Keratinocyte (primary cell): ENCODE results near the gene NEAT1. TPM values are rescaled to one million over a fixed set of nuclear protein-coding genes. Genes with fewer than 3 reads are reported as not detected.

Source experiments
- DNase-seq: peaks from one replicate; pipeline ENCODE4 v3.0.0-alpha.2; 2011; ENCODE audit warnings: low read depth, missing footprints, low spot score
- FAIRE-seq: peaks from 2 replicates; lab custom pipeline; 2011; peaks lifted over from hg19 to GRCh38; lab: Jason Lieb, UNC
- H2AFZ ChIP-seq: 2 replicates; pipeline ENCODE4 v1.6.0; 2012; ENCODE audit warnings: low read length, control low read depth, inconsistent platforms; ENCODE audit not compliant: control insufficient read depth
- H3K27ac ChIP-seq: 2 replicates; pipeline ENCODE4 v1.5.1; 2011; ENCODE audit warnings: low read length; ENCODE audit not compliant: control insufficient read depth, insufficient read depth
- H3K27me3 ChIP-seq: 3 replicates; pipeline ENCODE4 v1.6.0; 2011; ENCODE audit warnings: low read length; ENCODE audit not compliant: control insufficient read depth, insufficient read depth; ENCODE audit errors: extremely low read depth
- H3K36me3 ChIP-seq, 2 experiments: 2 replicates in 1 of 2; 3 replicates in 1 of 2; pipeline ENCODE4 v1.5.1; 2011; ENCODE audit warnings: low read length in 2 of 2, mild to moderate bottlenecking in 1 of 2; ENCODE audit not compliant: control insufficient read depth in 2 of 2, insufficient read depth in 2 of 2; ENCODE audit errors: extremely low read depth in 1 of 2
- H3K4me1 ChIP-seq: 3 replicates; pipeline ENCODE4 v1.5.1; 2011; ENCODE audit warnings: low read length; ENCODE audit not compliant: control insufficient read depth, insufficient read depth; ENCODE audit errors: extremely low read depth
- H3K4me2 ChIP-seq: 3 replicates; pipeline ENCODE4 v1.6.0; 2011; ENCODE audit warnings: low read depth, low read length; ENCODE audit not compliant: control insufficient read depth, insufficient read depth; ENCODE audit errors: extremely low read depth
- H3K4me3 ChIP-seq, 3 experiments: fragments of 200-600 bp in 1 of 3; sonication (generic) in 1 of 3; 2 replicates in 2 of 3; 3 replicates in 1 of 3; pipeline ENCODE4 v1.5.1; 2011 to 2016; ENCODE audit warnings: low read length in 3 of 3, mild to moderate bottlenecking in 3 of 3, control low read depth in 2 of 3, inconsistent platforms in 1 of 3, low read depth in 1 of 3, mixed read lengths in 1 of 3, mixed run types in 1 of 3, moderate library complexity in 1 of 3; ENCODE audit not compliant: control insufficient read depth in 2 of 3, insufficient read depth in 2 of 3; ENCODE audit errors: extremely low read depth in 1 of 3
- H3K79me2 ChIP-seq: 2 replicates; pipeline ENCODE4 v1.6.0; 2012; ENCODE audit warnings: low read length; ENCODE audit not compliant: control insufficient read depth, insufficient read depth
- H3K9ac ChIP-seq: 3 replicates; pipeline ENCODE4 v1.6.0; 2011; ENCODE audit warnings: low read length; ENCODE audit not compliant: control insufficient read depth, insufficient read depth; ENCODE audit errors: extremely low read depth
- H3K9me1 ChIP-seq: 3 replicates; pipeline ENCODE4 v1.6.0; 2011; ENCODE audit warnings: low read length; ENCODE audit not compliant: control insufficient read depth, insufficient read depth; ENCODE audit errors: extremely low read depth
- H3K9me3 ChIP-seq: 2 replicates; pipeline ENCODE4 v1.5.1; 2012; ENCODE audit warnings: low read depth, low read length; ENCODE audit not compliant: control insufficient read depth
- H4K20me1 ChIP-seq: 3 replicates; pipeline ENCODE4 v1.6.0; 2011; ENCODE audit warnings: low read length; ENCODE audit not compliant: control insufficient read depth, insufficient read depth; ENCODE audit errors: extremely low read depth
- EZH2 ChIP-seq: IDR thresholded peaks from one replicate; pipeline ENCODE4 v1.6.1; 2012; ENCODE audit warnings: inconsistent platforms, mild to moderate bottlenecking, low read length, moderate library complexity
- dilution Hi-C: fragments of 300-500 bp; cut with MboI; formaldehyde crosslinking; loops from one replicate; pipeline ENCODE4 v1.7.0; 2020; ENCODE audit warnings: low sequenced_read_pairs; ENCODE audit not compliant: extremely low pct_ligation_motif_present
- polyA plus RNA-seq, 5 experiments: library from polyadenylated mRNA; depleted of rRNA in 3 of 5; stranded (reverse) in 3 of 5; stranded (forward) in 1 of 5; unstranded in 1 of 5; fragments of >200 nt; gene quantifications; 1 replicate in 1 of 5; 2 replicates in 3 of 5; 3 replicates in 1 of 5; pipeline versions ENCODE4 v1.2.1 to v1.2.3, GENCODE V29; 2011 to 2012; ENCODE audit warnings: missing spikeins in 2 of 5, low read depth in 1 of 5, low replicate concordance in 1 of 5
- TF ChIP-seq, protein P1 (sequence below), 3 experiments: IDR thresholded peaks in 1 of 3; conservative IDR thresholded peaks in 1 of 3; optimal IDR thresholded peaks in 1 of 3; 2 replicates in 2 of 3; 3 replicates in 1 of 3; pipeline versions ENCODE3 to v1.5.1; 2011; ENCODE audit warnings: low read length in 3 of 3, mild to moderate bottlenecking in 3 of 3, moderate library complexity in 2 of 3, control low read depth in 1 of 3, inconsistent platforms in 1 of 3; ENCODE audit not compliant: insufficient read depth in 2 of 3; ENCODE audit errors: extremely low read depth in 1 of 3

The NEAT1 gene
- polyA plus RNA-seq, 1 donor (not counting 4 experiments of a cell fraction or from before 2014, with no cell fraction given), result 270 TPM

DNA sequence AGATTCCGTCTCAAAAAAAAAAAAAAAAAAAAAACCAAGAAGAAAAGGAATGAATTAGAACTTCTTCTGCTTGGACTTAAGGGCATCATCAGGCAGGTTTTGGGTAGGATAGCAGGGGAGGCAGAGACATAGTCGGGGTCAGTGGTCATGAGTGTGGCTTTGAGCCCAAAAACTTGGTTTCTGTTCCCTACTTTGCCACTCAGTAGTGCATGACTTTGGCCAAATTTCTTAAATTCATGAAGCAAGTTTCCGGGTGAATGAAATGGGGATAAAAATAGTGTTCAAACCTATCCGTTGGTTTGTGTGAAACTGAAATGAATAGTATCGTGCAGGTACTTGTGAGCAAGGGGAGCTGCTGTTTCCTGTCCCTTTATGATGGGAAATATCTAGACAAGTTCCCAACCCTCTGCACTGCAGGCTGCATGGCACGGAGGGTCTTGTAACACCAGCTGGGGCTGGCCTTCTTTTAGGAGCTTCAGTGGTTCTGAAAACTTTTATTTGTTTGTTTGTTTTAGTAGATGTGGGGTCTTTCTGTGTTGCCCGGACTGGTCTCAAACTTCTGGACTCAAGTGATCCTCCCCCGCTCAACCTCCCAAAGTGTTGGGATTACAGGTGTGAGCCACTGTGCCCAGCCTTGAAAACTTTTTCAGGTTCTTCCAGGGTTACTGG, 18.4 kb downstream of the NEAT1 start:
- peaks cover 14% of the 10 kb centered on the region for H3K79me2 ChIP-seq
- no peak overlapping the region for H3K27ac ChIP-seq
- DNase-seq, result no peak
- H3K4me3 ChIP-seq, result no peak overlapping the region
- H3K36me3 ChIP-seq, result peaks cover 15 to 50% of the 10 kb centered on the region in 2 experiments
- peaks cover 7% of the 10 kb centered on the region for H3K9me1 ChIP-seq
- dilution Hi-C loops, result no loop called here
- no peaks in the 10 kb centered on the region for H3K27me3 ChIP-seq
- peaks cover 32% of the 10 kb centered on the region for H4K20me1 ChIP-seq
- H3K9me3 ChIP-seq, result no peaks in the 10 kb centered on the region
- peaks cover 15% of the 10 kb centered on the region for H3K4me1 ChIP-seq
- H2AFZ ChIP-seq, result no peak overlapping the region
- H3K4me2 ChIP-seq, result no peak overlapping the region
- TF ChIP-seq EZH2, result no peak
- TF ChIP-seq, protein P1, sequence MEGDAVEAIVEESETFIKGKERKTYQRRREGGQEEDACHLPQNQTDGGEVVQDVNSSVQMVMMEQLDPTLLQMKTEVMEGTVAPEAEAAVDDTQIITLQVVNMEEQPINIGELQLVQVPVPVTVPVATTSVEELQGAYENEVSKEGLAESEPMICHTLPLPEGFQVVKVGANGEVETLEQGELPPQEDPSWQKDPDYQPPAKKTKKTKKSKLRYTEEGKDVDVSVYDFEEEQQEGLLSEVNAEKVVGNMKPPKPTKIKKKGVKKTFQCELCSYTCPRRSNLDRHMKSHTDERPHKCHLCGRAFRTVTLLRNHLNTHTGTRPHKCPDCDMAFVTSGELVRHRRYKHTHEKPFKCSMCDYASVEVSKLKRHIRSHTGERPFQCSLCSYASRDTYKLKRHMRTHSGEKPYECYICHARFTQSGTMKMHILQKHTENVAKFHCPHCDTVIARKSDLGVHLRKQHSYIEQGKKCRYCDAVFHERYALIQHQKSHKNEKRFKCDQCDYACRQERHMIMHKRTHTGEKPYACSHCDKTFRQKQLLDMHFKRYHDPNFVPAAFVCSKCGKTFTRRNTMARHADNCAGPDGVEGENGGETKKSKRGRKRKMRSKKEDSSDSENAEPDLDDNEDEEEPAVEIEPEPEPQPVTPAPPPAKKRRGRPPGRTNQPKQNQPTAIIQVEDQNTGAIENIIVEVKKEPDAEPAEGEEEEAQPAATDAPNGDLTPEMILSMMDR (optimal IDR thresholded peaks at IDR 0.05 in 1 of 3, IDR thresholded peaks at IDR 0.05 in 1 of 3, conservative IDR thresholded peaks at IDR 0.05 in 1 of 3; ENCODE audit: extremely low read depth in 1 of 3, insufficient read depth in 2 of 3, low read length in 3 of 3), result no peak
- no peak for FAIRE-seq
- H3K9ac ChIP-seq, result no peak overlapping the region

GRCh38 chr11:65442842-65443331, 20.3 kb downstream of the NEAT1 start:
- Histone ChIP-seq H3K9me1 (peaks cover 7% of the 10 kb centered on the region), H3K4me1 (peaks cover 15% of the 10 kb centered on the region), H3K9ac (no peak overlapping the region), H3K36me3 (peaks cover 12 to 39% of the 10 kb centered on the region in 2 experiments), H3K4me3 (no peak overlapping the region), H2AFZ (no peak overlapping the region), H3K79me2 (peaks cover 3% of the 10 kb centered on the region), H4K20me1 (peaks cover 21% of the 10 kb centered on the region), H3K9me3 (no peaks in the 10 kb centered on the region), H3K27ac (no peak overlapping the region), H3K4me2 (no peak overlapping the region), H3K27me3 (no peaks in the 10 kb centered on the region)
- dilution Hi-C loops, result no loop called here
- TF ChIP-seq EZH2, result no peak
- TF ChIP-seq, protein P1 (optimal IDR thresholded peaks at IDR 0.05 in 1 of 3, IDR thresholded peaks at IDR 0.05 in 1 of 3, conservative IDR thresholded peaks at IDR 0.05 in 1 of 3; ENCODE audit: extremely low read depth in 1 of 3, insufficient read depth in 2 of 3, low read length in 3 of 3), result no peak
- no peak for FAIRE-seq
- DNase-seq, result no peak
